ENCODE data around the gene STARD8.
"Not testable (repeated sequence)": the region's sequence is repeated elsewhere in the genome, so short reads cannot be mapped to it uniquely, and the experiment has no call there.

Gene STARD8, protein sequence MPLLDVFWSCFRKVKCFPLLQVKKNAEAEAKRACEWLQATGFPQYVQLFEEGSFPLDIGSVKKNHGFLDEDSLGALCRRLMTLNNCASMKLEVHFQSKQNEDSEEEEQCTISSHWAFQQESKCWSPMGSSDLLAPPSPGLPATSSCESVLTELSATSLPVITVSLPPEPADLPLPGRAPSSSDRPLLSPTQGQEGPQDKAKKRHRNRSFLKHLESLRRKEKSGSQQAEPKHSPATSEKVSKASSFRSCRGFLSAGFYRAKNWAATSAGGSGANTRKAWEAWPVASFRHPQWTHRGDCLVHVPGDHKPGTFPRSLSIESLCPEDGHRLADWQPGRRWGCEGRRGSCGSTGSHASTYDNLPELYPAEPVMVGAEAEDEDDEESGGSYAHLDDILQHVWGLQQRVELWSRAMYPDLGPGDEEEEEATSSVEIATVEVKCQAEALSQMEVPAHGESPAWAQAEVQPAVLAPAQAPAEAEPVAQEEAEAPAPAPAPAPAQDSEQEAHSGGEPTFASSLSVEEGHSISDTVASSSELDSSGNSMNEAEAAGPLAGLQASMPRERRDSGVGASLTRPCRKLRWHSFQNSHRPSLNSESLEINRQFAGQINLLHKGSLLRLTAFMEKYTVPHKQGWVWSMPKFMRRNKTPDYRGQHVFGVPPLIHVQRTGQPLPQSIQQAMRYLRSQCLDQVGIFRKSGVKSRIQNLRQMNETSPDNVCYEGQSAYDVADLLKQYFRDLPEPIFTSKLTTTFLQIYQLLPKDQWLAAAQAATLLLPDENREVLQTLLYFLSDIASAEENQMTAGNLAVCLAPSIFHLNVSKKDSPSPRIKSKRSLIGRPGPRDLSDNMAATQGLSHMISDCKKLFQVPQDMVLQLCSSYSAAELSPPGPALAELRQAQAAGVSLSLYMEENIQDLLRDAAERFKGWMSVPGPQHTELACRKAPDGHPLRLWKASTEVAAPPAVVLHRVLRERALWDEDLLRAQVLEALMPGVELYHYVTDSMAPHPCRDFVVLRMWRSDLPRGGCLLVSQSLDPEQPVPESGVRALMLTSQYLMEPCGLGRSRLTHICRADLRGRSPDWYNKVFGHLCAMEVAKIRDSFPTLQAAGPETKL

DNA sequence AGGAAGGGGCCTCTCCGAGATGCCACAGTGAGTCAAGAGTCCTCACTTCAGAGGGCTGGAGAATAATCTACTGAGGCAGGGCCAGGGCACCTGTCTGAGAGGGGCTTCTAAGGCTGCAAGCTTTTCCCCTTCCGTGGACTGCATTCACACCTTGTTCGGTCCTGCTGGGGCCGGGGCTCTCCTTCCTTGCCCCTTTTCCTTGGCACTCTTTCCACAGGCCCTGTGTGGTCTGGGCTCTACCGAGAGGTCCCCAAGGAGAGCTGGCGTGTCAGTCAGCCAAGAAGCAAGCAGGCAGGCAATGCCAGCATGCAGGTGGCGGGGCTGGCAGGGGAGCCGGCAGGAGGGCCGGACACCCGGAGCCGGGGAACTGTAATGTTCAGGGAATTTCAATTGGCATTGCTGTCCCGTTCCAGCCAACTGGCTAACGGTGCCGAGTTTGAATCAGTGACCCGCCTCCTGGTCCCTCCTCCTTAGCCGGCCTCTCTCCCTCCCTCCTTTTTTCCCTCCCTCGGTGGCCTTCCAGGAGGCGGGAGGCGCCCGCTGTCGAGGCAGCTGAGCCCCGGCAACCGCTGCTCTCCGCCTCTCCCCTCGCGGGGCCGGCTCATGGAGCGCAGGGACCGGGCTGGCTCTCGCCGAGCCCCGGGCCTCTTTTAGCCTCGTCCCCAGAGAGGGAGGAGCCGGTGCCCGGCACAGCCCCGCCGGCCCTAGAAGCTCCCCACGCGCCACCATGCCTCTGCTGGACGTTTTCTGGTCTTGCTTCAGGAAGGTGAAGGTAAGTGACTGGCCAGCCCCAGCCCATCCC, at the start of gene STARD8:
Gene STARD8, plus strand, starts transcription at position 511 of the 802 bp plus-strand sequence. Its CDS starts 217 bp downstream, at position 728.
- peak; percentile 65 for DNase-seq

DNA sequence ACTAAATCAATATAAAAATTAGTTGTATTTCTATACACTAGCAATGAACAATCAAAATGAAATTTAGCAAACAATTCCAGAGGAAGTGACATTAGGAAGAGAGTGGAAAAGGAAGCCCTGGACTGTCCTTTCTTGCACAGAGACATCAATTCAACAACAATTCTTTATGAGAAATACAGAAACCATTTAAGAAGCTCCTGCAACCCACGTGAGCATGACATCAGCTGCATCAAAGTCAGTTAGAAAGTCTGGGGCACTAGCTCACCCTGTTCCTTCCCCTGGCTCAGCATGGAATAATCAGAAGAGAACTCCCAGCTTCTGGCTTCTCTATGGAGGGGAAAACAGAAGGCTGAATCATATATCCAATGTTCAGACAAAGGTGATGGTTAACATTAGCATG, 48.6 kb upstream of the STARD8 start:
- DNase-seq: no peak

DNA sequence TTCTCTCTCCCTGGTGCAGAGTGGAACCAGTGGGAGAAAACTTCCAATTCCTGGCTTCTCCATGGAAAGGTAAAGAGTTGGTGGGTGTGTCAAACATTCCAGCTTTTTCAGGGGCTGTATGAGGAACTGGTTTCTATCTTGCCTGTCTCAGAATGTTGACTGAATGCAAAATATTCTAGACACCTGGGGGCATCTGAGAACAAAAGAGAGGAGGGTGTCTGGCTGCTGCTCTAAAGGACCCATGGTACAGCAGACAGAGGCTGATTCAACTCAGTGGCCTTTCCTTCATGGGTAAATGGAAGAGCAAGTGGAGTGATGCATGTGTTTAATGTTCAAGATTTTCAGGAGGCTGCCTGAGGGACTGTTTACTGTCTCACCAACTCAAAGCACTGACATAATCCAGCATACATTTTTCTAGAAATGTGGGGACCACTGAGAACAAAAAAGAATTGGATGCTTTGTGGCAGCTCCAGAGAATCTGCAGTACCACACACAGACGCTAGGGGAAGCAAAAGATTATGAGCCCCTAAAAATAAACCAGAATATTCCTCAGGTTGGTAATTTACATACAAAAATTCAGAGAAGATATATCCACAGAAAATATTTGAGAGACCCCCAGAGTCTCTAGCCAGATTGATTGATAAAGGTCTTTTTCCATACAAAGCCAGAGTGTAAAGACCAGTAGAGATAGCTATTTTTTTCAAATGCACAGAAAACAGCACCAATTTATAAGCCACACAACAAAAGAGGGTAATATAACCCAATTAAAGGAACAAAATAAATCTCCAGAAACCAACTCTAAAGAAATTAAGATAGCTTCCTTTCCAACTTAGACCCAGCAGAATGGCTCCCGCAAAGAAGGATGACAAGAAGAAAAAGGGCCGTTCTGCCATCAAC, 48.0 kb upstream of the STARD8 start:
- DNase-seq: no peak

DNA sequence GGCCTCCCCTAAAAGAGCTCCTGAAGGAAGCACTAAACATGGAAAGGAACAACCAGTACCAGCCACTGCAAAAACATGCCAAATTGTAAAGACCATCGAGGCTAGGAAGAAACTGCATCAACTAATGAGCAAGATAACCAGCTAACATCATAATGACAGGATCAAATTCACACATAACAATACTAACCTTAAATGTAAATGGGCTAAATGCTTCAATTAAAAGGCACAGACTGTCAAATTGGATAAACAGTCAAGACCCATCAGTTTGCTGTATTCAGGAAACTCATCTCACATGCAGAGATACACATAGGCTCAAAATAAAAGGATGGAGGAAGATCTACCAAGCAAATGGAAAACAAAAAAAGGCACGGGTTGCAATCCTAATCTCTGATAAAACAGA, 43.2 kb upstream of the STARD8 start:
- DNase-seq: not testable (repeated sequence)

DNA sequence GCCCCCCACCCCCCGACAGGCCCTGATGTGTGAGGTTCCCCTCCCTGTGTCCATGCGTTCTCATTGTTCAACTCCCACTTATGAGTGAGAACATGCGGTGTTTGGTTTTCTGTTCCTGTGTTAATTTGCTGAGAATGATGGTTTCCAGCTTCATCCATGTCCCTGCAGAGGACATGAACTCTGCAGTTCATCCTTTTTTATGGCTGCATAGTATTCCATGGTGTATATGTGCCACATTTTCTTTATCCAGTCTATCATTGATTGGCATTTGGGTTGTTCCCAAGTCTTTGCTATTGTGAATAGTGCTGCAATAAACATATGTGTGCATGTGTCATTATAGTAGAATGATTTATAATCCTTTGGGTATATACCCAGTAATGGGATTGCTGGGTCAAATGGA, 32.7 kb upstream of the STARD8 start:
- DNase-seq: not testable (repeated sequence)

DNA sequence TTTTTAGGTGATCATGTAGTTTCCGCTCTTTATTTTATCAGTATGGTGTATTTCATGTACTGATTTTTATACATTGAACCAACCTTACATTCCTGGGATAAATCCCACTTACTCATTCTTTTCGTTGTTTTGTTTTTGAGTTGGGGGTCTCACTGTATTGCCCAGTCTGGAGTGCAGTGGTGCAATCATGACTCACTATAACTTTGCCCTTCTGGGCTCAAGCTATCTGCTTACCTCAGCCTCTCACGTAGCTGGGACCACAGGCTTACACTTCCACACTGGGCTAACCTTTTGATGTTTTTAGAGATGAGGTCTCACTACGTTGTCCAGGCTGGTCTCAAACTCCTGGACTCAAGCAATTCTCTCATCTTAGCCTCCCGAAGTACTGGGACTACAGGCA, 19.5 kb upstream of the STARD8 start:
- DNase-seq: no peak

DNA sequence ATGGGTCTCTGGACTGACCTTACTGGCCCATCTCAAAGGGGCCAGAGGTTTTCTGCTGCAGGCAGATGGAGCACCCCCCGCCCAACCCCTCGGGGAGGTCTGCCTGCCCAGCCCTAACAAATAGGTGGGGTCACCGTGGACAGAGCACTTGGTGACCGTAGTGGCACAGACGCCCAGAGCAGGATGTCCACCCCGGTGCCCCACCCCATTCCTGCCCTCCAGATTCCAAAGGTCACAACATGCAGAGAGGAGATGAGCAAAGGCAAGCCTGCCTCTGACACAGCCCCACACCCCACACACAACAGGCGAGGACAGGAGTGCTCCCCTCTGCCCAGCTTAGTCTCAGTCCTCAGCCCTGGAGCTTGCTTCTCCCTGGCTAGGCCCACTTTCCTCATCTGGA, 17.5 kb upstream of the STARD8 start:
- DNase-seq: not testable (repeated sequence)

DNA sequence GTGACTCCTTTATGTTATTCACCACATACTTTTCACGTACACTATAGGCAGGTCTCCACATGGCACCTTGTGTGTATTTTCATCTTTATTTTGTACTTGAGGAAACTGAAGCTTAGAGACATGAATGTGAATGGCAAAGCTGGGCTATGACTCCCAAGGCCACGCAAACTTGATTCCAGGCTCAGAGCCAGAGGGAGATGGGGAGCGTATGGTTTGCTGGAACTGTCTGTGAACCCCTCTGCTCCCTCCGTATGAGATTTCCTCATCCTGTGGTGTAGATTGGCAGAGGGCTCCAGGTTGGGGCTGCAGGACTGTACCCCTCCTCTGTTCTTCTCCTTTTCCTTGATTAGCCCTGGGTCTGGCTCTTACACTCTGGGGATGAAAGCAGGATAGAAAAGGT, 16.1 kb upstream of the STARD8 start:
- DNase-seq: no peak

DNA sequence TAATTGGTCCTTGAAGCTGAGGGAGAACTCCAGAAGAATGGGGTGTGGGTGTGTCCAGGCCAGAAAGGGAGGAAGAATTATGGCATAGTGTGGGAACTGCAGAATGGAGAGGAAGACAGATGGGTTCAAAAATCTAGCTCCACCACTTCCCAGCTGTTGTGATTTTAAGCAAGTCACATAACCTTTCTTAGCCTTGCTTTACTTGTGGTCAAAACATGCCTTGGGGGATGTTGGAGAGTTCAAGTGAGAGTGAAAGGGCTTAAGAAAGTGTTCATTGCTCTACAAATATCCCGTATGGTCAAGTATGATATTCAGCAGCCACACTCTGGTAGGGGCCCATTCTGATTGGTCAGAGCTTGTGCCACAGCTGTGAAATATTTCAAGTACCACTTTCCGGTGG, 15.0 kb upstream of the STARD8 start:
- DNase-seq: no peak

DNA sequence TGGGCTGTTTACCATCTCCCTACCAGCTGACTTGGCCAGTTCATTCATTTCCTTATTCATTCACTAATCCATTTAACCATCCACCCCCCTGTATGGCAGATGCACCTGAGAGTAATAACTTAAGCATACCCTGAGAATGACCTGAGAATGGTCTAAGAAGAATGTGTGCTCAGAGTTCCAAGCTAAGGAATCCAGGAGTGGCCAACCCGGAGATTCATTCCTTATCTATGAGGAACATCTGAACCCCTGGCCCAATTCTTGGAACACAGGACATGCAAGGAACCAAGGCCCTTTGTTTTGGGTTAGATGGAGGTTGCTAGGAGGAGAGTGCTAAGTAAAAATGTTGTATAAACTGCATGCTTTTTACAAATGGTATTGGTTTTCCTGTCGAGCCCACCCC, 13.5 kb upstream of the STARD8 start:
- no peak for DNase-seq

DNA sequence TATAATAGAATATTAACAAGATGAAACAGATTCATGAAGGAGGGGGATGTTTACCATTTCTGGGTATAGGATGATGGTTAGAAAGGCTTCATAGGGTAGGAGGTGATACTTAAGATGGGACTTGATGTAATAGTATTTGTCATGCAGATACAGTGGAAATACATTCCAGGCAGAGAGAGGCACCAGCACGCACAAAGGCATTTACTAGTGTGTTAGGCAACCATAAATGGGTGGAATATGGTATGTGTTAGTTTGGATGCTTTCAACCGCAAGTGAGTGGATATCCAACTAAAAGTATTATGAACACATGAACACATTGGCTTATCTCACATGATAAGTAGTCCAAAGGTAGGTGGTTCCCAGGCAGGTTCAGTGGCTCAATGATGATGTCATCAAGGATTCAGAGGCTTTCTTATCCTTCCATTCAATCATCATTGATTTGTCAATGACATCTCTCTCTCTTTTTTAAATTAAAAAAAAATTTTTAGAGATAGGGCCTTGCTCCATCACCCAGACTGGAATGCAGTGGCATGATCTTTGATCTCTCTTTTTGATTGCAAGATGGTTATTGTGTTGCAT, 12.7 kb upstream of the STARD8 start:
- no peak for DNase-seq

DNA sequence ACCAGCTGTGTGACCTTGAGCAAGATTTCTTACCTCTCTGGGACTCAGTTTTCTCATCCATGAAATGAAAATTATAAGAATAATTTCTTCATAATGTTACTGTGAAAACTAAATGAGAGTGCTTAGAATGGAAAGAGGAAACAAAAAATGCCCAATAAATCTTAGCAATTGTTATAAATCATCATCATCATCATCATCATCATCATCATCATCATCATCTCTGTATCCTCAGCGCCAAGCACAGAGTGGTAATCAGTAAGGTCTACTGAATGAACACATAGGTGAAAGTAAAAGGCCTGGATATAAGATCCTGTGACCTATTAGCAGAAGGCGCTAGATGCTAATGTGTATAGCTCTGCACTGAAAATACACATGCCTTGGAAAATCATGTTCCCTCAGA, 6.8 kb upstream of the STARD8 start:
- no peak for DNase-seq

DNA sequence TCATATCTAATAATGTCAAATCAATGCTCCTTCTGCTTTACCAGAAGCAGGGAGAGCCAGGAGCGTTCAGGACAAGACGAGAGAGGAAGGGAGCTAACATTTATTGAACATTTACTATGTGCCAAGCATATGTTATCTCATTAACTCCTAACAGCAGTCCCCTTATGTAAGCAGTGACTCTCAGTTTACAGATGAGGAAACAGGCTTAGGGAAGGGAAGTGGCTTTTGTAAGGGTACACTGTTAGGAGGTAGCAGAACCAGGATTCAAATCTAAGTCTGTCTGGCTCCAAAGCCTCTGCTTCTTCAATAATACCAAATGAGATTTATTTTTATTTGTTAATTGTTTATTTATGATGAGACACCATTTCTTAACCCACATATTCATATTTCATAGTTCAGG, 2.6 kb upstream of the STARD8 start:
- no peak for DNase-seq

DNA sequence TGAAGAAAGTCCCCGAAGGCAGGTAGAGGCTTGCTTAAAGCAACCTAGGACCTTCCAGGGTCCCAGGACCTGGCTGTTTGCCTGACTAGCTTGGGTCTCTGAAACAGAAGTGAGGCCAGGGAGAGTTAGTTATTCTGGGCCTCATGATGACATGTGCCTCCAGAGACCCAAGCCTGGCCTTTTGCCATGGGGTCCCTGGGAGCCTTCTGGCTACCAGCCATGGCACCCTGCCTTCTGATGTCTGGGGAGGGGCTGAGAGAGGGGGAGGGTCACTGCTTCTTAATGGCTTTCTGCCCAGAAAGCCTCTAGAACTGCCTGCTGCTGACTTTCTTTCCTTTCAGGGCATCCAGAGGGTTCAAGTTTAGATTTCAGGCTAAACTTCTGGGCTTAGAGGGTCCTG, 1.0 kb upstream of the STARD8 start:
- no peak for DNase-seq

DNA sequence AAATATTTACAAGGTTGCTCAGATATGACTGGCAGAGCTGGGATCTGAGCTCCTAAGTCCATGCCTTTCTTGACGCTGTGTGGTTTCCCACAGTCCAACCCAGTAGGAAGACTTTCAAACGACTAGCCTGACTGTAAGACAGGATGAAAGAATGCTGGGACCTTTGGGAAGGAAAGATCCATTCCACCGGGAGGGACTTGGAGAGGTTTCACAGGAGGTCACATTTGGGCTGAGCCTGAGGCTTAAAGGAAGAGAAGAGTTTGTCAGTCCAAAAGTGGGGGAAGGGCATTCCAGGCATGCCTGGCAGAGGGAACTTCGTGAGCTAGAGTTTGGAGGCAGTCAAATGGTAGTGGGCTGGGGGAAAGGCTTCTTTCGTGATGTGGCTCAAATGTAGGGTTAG, 1.5 kb downstream of the STARD8 start:
- no peak for DNase-seq

DNA sequence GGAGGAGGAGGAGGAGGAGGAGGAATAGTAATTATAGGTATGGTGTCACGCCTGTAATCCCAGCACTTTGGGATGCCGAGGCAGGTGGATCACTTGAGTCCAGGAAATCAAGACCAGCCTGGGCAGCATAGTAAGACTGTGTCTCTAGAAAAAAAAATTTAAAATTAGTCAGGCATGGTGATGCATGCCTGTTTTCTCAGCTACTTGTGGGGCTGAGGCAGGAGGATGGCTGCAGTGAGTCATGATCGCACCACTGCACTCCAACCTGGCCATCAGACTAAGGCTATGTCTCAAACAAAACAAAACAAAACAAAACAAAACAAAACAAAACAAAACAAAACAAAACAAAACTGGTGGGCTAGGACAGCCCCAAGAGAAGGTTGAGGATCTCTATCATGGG, 3.0 kb downstream of the STARD8 start:
- DNase-seq: no peak

DNA sequence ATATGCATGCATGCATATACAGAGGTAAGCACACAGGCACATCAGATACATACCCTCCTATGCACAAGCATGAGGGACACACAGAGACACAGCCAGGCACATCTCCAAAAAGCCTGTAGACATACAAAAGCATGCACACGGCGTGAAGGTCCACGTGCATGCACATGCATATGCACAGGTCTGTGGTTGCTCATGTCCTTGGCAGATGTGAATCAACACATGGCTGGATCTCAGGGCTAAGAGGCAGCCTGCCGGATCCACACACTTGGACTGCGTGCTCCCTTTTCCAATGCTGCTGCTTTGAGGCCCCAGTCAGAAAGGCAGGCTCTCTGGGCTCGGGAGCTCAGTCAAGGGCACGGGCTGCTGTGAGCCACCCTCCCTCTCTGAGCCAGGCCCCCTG, 3.6 kb downstream of the STARD8 start:
- no peak for DNase-seq

DNA sequence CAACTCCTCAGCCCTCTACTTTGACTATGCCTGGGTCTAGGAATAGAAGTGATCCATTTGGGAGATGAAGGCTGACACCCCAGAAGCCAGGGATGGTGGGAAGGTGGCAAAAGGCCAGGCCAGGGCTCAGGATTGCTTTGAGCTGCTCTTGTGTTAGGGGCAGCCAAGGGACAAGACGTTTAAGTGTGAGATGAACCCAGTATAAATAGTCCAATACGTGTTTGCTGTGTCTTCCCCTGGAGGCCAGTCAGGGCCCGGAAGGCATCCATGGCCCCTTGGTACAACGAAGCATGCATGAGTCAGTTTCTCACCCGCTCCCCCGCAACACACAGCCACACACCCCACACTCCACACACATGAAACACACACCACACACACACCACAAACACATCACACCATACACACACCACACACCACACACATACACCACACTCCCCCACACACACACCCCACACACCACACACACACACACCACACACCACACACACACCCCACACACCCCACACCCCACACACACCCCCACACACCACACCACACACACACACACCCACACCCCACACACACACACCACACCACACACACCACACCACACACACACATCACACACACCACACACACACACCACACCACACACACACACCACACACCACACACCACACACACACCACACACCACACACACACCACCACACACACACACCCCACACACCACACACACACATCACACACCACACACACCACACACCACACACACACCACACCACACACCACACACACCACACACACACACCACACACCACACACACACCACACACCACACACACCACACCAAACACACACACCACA, 5.1 kb downstream of the STARD8 start:
- no peak for DNase-seq

DNA sequence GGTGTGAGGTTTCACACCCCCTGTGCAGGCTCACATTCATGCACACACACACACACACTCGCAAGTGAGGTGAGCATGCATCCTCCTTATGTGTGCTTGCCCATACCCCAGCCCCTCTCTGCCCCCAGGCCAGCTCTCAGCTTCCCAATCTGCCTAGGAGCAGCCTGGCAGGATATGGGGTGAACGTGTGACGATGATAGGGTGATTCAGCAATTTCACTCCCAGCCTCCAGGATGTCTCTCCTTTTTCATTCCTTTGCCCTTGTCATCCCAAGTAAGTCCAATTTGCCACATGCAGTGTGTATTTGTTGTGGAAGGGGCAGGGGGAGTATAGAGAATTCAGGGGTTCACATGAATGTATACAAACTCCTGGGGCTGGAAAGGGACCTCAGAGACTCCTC, 7.2 kb downstream of the STARD8 start:
- DNase-seq: no peak

DNA sequence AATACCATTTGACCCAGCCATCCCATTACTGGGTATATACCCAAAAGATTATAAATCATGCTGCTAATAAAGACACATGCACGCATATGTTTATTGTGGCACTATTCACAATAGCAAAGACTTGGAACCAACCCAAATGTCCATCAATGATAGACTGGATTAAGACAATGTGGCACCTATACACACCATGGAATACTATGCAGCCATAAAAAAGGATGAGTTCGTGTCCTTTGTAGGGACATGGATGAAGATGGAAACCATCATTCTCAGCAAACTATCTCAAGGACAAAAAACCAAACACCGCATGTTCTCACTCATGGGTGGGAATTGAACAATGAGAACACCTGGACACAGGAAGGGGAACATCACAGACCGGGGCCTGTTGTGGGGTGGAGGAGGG, 9.0 kb downstream of the STARD8 start:
- DNase-seq: not testable (repeated sequence)
